ENCODE data around the gene UTS2B. TPM values are rescaled to one million over a fixed set of nuclear protein-coding genes. Genes with fewer than 3 reads are reported as not detected.

Gene UTS2B
- polyA plus RNA-seq, 1 experiment, result 0.40 TPM

DNA sequence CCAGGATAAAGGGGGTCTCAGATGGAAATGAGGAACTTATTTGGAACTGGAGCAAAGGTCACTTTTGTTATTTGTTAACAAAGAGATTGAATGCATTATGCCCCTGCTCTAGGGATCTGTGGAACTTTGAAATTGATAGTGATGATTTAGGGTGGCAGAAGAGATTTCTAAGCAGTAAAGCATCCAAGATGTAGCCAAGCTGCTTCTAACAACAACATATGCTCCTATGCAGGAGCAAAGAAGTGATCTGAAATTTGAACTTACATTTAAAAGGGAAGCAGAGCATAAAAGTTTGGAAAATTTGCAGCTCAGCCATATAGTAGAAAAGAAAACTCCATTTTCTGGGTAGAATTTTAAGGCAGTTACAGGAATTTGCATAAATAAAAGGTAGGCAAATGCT, 31.5 kb downstream of the UTS2B start:
- POLR2A ChIA-PET, result no interaction called here
- no peaks in the 10 kb centered on the region for H3K27me3 ChIP-seq (ENCODE audit: control insufficient read depth, insufficient read depth, low read length)
- CTCF ChIA-PET, result no interaction called here
- no peak for DNase-seq (ENCODE audit: low read depth)
- no peaks in the 10 kb centered on the region for H3K36me3 ChIP-seq (ENCODE audit: control insufficient read depth, insufficient read depth, low read length)
- H3K4me3 ChIP-seq (ENCODE audit: low read depth, low read length), result no peak overlapping the region
- TF ChIP-seq CTCF (IDR thresholded peaks at IDR 0.05; ENCODE audit: insufficient read depth, low read depth, low read length), result no peak

GRCh38 chr3:191296041-191296541, 34.2 kb downstream of the UTS2B start:
- no peaks in the 10 kb centered on the region for H3K36me3 ChIP-seq (ENCODE audit: control insufficient read depth, insufficient read depth, low read length)
- no peak for DNase-seq (ENCODE audit: low read depth)
- CTCF ChIA-PET, result no interaction called here
- TF ChIP-seq CTCF (IDR thresholded peaks at IDR 0.05; ENCODE audit: insufficient read depth, low read depth, low read length), result no peak
- H3K4me3 ChIP-seq (ENCODE audit: low read depth, low read length), result no peak overlapping the region
- no peaks in the 10 kb centered on the region for H3K27me3 ChIP-seq (ENCODE audit: control insufficient read depth, insufficient read depth, low read length)
- POLR2A ChIA-PET, result no interaction called here

DNA sequence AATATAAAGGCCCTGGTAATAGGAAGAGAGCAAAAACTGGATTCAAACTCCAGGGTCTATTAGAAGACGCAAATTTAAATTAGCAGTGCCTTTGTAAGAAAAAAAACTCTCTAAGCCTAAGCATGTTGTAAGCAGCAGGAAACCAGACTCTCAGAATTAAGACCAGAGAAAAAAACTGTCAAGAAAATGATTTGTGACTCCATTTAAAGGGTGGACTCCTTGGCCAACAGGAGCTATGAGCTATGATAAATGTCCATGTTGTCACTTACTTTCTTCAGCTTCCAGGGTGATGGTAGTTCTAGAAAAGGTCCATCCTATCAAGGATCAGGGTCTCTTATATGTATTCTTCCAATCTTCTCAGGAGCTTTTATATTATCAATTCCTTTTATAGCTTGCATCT, 36.0 kb downstream of the UTS2B start:
- DNase-seq (ENCODE audit: low read depth), result no peak
- TF ChIP-seq CTCF (IDR thresholded peaks at IDR 0.05; ENCODE audit: insufficient read depth, low read depth, low read length), result no peak
- Histone ChIP-seq H3K27me3 (ENCODE audit: control insufficient read depth, insufficient read depth, low read length) (no peaks in the 10 kb centered on the region), H3K4me3 (ENCODE audit: low read depth, low read length) (no peak overlapping the region), H3K36me3 (ENCODE audit: control insufficient read depth, insufficient read depth, low read length) (no peaks in the 10 kb centered on the region)
- ChIA-PET POLR2A (no interaction called here), CTCF (interaction anchor here (1.3 kb wide), 1 partner anchor 10 kb away, joined by 3 read pairs; no protein-coding TSS in a partner anchor)

GRCh38 chr3:191292243-191293015, 37.9 kb downstream of the UTS2B start:
- DNase-seq (ENCODE audit: low read depth), result no peak
- POLR2A ChIA-PET, result no interaction called here
- no peak for TF ChIP-seq CTCF (IDR thresholded peaks at IDR 0.05; ENCODE audit: insufficient read depth, low read depth, low read length)
- Histone ChIP-seq H3K36me3 (ENCODE audit: control insufficient read depth, insufficient read depth, low read length) (no peaks in the 10 kb centered on the region), H3K27me3 (ENCODE audit: control insufficient read depth, insufficient read depth, low read length) (no peaks in the 10 kb centered on the region), H3K4me3 (ENCODE audit: low read depth, low read length) (no peak overlapping the region)
- CTCF ChIA-PET, result no interaction called here

DNA sequence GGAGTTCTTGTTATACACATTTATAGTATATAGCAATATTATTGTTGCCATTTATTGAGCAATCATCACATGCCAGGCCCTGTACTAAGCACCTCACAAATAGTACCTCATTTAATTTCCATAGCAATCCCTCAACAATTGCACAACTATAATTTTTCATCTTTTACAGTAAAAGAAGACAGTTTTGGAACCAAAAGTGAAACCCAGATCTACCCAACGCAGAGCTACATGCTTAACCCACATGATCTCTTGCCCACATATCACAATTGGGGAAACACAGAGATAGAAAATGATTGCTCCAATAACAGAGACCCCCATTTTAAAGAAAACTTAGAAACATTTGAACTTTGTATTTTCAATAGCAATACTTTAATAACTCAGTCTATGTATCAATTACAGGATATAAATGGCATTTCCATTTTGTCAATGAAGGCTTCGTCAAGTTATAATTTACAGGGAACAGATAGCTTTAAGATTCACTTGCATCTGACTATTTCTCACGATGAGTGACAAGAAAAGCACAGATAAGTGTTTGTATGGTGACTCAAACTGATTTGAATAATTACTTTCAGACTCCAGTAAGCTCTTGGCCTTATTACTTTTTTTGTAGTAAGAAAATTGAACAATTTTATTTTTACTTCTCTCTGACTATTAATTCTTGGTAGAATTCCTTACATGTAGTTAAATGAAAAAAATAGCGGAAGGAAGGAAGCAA, 39.9 kb downstream of the UTS2B start:
- ChIA-PET POLR2A (no interaction called here), CTCF (interaction anchor here (0.7 kb wide), 1 partner anchor 29 kb away, joined by 3 read pairs; no protein-coding TSS in a partner anchor)
- no peak for TF ChIP-seq CTCF (IDR thresholded peaks at IDR 0.05; ENCODE audit: insufficient read depth, low read depth, low read length)
- Histone ChIP-seq H3K4me3 (ENCODE audit: low read depth, low read length) (no peak overlapping the region), H3K36me3 (ENCODE audit: control insufficient read depth, insufficient read depth, low read length) (no peaks in the 10 kb centered on the region), H3K27me3 (ENCODE audit: control insufficient read depth, insufficient read depth, low read length) (no peaks in the 10 kb centered on the region)
- DNase-seq (ENCODE audit: low read depth), result no peak
